GM23248 (cell line): ENCODE measurements around the gene RBM15B.

Source experiments
- EZH2 ChIP-seq: fragments of 200-600 bp; sonication (generic); IDR thresholded peaks from 2 replicates; pipeline ENCODE4 v1.6.1; 2018; ENCODE audit warnings: antibody characterized with exemption, mild to moderate bottlenecking; ENCODE audit not compliant: insufficient read depth, poor library complexity, severe bottlenecking
- EZH2phosphoT487 ChIP-seq: fragments of 200-600 bp; sonication (generic); IDR thresholded peaks from 2 replicates; pipeline ENCODE4 v1.6.1; 2018; ENCODE audit warnings: antibody characterized with exemption, moderate library complexity, mild to moderate bottlenecking, low read depth; ENCODE audit not compliant: insufficient read depth

- no peak for TF ChIP-seq EZH2phosphoT487
- no peak for TF ChIP-seq EZH2
Observed at GRCh38 chr3:51400166-51400565, 9.1 kb downstream of the RBM15B start.
